ENCODE results near the gene MX2.

MX2 gene

DNA sequence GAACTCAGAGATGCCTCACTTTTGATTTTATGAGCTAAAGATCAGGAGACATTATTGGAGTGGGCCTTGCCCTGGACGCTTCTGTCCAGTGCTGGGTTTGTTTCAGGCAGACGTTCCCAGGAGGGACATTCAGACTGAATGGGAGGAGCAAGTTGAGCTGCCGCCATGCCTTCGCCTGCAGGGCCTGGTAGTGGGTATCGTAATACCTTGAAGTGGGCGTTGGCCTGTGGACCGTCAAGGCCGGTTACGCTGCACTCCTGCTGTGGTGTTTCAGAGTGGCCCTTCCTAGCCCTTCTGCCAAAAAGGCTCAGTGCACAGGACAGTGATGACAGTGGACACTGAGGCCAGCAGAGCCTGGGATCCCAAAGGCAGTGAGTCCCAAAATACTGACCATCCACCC, 43.6 kb upstream of the MX2 start:
- H3K4me3 ChIP-seq (ENCODE audit: low read depth, low read length), result no peak overlapping the region
- TF ChIP-seq, protein P1, sequence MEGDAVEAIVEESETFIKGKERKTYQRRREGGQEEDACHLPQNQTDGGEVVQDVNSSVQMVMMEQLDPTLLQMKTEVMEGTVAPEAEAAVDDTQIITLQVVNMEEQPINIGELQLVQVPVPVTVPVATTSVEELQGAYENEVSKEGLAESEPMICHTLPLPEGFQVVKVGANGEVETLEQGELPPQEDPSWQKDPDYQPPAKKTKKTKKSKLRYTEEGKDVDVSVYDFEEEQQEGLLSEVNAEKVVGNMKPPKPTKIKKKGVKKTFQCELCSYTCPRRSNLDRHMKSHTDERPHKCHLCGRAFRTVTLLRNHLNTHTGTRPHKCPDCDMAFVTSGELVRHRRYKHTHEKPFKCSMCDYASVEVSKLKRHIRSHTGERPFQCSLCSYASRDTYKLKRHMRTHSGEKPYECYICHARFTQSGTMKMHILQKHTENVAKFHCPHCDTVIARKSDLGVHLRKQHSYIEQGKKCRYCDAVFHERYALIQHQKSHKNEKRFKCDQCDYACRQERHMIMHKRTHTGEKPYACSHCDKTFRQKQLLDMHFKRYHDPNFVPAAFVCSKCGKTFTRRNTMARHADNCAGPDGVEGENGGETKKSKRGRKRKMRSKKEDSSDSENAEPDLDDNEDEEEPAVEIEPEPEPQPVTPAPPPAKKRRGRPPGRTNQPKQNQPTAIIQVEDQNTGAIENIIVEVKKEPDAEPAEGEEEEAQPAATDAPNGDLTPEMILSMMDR (IDR thresholded peaks at IDR 0.05; ENCODE audit: borderline replicate concordance, insufficient read depth, low read depth, low read length), result no peak

DNA sequence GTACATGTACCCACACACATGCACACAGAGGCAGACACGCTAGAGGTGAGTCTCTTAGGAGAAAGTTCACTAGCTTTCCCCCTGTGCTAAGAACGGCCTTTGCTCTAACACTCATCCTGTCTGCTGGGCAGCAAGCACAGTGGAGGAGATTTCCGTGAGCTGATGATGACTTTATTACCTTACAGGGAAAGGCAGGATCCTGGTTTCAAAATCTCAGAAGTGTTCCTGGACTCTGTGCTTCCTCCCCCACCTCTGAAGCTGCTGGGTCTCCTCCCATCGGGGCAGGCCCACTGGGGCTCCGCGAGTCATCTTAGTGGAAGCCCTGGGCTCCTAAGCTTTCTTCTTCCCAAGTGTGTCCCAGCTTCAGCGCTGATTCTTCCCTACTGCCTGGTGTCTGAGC, 42.6 kb upstream of the MX2 start:
- no peak overlapping the region for H3K4me3 ChIP-seq (ENCODE audit: low read depth, low read length)
- TF ChIP-seq, protein P1 (IDR thresholded peaks at IDR 0.05; ENCODE audit: borderline replicate concordance, insufficient read depth, low read depth, low read length), result no peak

DNA sequence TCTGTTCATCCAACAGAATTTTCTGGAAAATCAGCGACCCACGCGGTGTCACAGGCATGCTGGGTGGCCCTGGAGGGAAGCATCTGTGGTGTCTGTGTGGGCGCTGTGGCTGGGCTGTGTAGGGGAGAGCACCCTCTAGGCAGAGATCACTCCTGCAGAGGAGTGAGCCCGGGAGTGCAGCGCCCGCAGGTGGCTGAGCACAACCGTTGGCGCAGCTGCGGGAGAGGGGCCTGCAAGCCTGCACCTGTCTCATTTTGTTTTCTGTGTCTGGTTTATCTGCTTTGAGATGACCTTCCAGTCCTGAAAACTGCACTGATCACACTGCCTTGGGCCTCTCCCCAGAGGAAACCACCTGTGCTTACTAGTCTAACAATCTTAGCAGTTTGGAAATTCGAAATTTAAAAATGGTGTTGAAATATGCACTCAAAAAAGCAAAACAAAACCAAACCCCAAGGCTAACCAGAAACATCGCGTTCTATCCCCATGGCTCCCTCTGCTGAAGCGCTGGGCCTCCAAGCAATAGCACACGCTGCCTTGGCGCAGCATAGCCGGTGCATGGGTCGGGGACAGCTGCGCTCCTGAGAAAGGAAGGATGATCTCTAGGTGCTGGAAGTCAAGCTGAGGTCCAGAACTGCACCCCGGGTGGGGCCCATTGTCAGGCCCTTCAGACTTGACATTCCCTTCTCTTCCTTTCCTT, 40.5 kb upstream of the MX2 start:
- TF ChIP-seq, protein P1 (IDR thresholded peaks at IDR 0.05; ENCODE audit: borderline replicate concordance, insufficient read depth, low read depth, low read length), result no peak
- H3K4me3 ChIP-seq (ENCODE audit: low read depth, low read length), result no peak overlapping the region

DNA sequence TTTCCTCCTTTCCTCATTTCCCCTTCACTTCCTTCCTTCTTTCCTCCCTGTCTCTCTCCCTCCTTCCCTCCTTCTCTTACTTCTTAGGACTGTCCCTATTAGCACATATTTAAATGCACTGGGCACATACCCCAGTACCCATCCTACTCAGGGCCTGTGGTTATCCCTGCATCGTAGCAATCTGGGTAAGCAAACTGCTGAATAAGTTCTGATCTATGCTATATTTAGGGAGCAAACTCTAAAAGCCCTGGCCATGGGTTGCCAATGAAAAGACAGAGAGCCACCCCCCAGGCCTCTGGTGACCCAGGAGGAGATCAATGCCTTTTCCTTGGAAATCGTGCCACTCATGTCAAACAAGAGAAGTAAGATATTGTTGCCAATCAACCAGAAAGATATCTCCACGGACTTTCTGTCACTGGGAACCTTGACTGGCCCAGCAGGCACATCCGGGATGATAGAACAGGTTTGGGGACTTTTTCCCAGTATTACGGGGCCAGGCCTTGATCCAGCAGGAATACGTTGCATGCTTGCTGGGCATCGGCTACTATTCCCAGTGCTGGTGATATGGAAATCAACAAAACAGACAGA, 39.8 kb upstream of the MX2 start:
- TF ChIP-seq, protein P1 (IDR thresholded peaks at IDR 0.05; ENCODE audit: borderline replicate concordance, insufficient read depth, low read depth, low read length), result no peak

DNA sequence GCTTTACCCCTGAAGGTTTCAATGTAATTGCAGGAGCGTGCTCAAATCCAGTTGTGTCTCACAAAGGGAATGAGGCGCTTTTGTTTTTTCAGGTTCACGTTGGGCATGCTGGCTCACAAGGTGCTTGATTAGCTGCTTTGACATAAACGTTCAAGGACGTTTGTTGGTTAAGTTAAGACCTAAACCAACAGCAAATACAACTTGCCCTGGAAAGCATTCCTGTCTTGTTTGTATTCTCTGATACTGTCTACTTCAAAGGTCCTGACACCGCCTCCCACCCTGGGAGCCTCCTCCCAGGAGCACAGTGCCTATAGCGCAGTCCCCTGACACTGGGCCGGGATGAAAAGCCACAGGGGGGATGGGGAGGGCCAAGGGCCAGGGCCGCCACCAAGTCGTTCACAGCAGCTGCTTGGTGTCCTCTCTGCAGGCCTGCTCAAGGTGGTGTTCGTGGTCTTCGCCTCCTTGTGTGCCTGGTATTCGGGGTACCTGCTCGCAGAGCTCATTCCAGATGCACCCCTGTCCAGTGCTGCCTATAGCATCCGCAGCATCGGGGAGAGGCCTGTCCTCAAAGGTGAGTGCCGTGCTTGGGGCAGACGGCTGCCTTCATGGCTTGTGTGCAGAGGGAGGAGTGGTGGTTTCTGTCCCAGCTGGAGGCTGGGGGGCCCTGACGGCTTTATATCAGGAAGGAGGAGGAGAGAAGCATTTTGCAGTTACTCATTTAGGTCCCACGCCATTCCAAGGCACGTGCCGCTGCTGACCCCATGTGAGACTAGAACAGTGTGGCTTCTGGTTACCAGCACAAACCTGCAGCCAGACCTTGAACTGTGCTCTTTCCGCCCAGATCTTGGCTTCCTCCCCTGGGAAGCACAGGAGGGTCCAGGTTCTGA, 39.1 kb upstream of the MX2 start:
- no peak overlapping the region for H3K4me3 ChIP-seq (ENCODE audit: low read depth, low read length)
- TF ChIP-seq, protein P1 (IDR thresholded peaks at IDR 0.05; ENCODE audit: borderline replicate concordance, insufficient read depth, low read depth, low read length), result no peak

More for the DNA sequence above, 39.8 kb upstream of the MX2 start:
- no peak overlapping the region for H3K4me3 ChIP-seq (ENCODE audit: low read depth, low read length)

DNA sequence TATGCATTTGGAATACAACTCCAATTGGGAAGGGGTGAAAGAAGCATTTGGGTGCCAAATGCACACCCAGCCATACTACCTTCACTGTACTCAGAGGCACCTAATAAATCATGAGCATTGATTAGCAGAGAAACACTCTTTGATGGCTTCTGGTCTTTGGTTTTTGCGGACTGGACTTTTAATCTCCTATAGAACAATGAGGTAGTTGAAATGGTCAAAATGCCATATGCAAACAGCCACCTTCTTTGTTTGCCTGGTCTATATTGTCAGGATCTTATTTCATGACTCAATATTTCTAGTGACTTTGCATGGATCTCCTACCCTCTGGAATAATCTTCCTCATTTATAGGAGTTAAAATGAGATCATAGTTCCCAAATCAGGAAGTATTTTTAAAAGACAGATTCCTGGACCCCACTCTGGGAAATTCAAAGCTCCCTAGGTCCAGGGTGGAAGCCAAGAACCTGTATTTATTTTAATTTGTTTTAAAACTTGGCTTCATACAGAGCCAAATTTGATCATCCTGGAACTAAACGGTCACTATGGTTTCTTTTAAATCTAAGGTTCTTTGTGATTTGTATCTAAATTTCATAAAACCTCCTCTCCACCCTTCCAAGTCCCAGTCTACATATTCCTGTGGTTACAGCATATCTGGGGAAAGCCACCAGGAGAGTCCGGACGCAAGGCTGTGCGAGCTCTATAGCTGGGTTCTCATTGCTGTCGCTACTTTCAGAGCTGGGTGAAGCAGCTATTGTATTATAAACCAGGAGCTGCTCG, 36.5 kb upstream of the MX2 start:
- TF ChIP-seq, protein P1 (IDR thresholded peaks at IDR 0.05; ENCODE audit: borderline replicate concordance, insufficient read depth, low read depth, low read length), result no peak
- H3K4me3 ChIP-seq (ENCODE audit: low read depth, low read length), result no peak overlapping the region

Data from GM12875 (cell line).